Muscle layer of colon (tissue), 2 donors: Measurements from ENCODE around the gene TAS2R50.

Experiments
- H3K27ac ChIP-seq: one replicate; pipeline ENCODE4 v1.7.0; 2013; ENCODE audit warnings: low read depth, mild to moderate bottlenecking, low read length, moderate library complexity
- H3K27me3 ChIP-seq, 2 donors: one replicate each; pipeline ENCODE4 v1.7.0; 2013; ENCODE audit warnings: low read length in 2 of 2, mild to moderate bottlenecking in 2 of 2; ENCODE audit not compliant: insufficient read depth in 2 of 2, control insufficient read depth in 1 of 2
- H3K36me3 ChIP-seq: one replicate; pipeline ENCODE4 v1.7.0; 2013; ENCODE audit warnings: mild to moderate bottlenecking, low read length; ENCODE audit not compliant: insufficient read depth
- H3K4me1 ChIP-seq: one replicate; pipeline ENCODE4 v1.7.0; 2013; ENCODE audit warnings: mild to moderate bottlenecking, low read length; ENCODE audit not compliant: insufficient read depth
- H3K4me3 ChIP-seq, 2 donors: one replicate each; pipeline ENCODE4 v1.7.0; 2013; ENCODE audit warnings: low read length in 2 of 2, low read depth in 1 of 2, mild to moderate bottlenecking in 1 of 2, moderate library complexity in 1 of 2
- H3K9ac ChIP-seq: one replicate; pipeline ENCODE4 v1.7.0; 2013; ENCODE audit warnings: low read length
- H3K9me3 ChIP-seq: one replicate; pipeline ENCODE4 v1.7.0; 2013; ENCODE audit warnings: mild to moderate bottlenecking, low read length
- donor health status: abdominal sarcoma.
- donor health status: Adenocarcinoma of cecum.

TAS2R50 gene

DNA sequence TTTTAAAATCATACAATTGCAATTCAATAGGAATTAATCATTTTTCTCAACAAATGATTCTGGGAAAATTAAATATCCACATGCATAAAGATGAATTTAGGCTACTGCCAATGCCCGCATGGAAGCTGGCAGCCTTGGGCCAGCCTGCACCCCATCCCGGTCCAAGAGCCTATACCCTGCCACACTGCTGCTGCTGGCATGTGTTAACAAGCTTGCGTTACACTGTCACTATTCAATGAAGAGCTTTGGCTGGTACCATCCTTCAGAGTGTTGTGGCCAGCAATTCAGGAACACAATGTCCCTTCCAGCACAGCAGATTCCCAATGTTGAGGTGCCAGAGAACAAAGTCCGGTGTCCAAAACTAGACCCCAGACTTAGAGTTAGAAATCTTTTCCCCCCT is 34.1 kb downstream of the TAS2R50 start:
- Histone ChIP-seq H3K9ac (no peak overlapping the region), H3K36me3 (no peaks in the 10 kb centered on the region), H3K27me3 (no peaks in the 10 kb centered on the region), H3K9me3 (no peaks in the 10 kb centered on the region), H3K27ac (no peak overlapping the region), H3K4me3 (no peak overlapping the region), H3K4me1 (no peaks in the 10 kb centered on the region)

GRCh38 chr12:10943167-10943566 is 43.5 kb downstream of the TAS2R50 start:
- Histone ChIP-seq H3K4me1 (no peaks in the 10 kb centered on the region), H3K4me3 (no peak overlapping the region), H3K36me3 (no peaks in the 10 kb centered on the region), H3K27ac (no peak overlapping the region), H3K9me3 (no peaks in the 10 kb centered on the region), H3K27me3 (no peaks in the 10 kb centered on the region), H3K9ac (no peak overlapping the region)

DNA sequence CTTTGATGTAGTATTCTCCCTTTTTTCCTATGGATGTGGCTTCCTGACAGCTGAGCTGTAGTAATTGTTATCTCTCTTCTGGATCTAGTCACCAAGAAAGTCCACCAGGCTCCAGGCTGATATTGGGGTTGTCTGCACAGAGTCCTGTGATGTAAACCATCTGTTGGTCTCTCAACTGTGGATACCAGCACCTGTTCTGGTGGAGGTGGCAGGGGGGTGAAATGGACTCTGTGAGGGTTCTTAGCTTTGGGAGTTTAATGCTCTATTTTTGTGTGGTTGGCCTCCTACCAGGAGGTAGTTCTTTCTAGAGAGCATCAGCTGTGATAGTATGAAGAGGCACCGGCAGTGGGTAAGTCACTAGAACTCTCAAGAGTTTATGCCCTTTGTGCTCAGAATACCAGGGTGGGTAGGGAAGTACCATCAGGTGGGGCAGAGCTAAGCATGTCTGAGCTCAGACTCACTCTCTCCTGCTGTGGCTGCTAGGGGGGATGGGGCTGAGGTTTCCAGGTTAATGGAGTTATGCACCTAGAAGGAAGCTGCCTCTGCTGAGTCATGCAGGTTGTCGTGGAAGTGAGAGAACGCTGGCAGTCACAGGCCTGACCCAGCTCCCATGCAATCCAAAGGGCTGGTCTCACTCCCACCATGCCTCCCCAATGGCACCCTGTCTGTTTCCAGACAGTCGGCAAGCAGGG is 44.6 kb downstream of the TAS2R50 start:
- Histone ChIP-seq H3K36me3 (no peaks in the 10 kb centered on the region), H3K27me3 (no peaks in the 10 kb centered on the region), H3K4me3 (no peak overlapping the region), H3K9ac (no peak overlapping the region), H3K4me1 (no peaks in the 10 kb centered on the region), H3K9me3 (no peaks in the 10 kb centered on the region), H3K27ac (no peak overlapping the region)

DNA sequence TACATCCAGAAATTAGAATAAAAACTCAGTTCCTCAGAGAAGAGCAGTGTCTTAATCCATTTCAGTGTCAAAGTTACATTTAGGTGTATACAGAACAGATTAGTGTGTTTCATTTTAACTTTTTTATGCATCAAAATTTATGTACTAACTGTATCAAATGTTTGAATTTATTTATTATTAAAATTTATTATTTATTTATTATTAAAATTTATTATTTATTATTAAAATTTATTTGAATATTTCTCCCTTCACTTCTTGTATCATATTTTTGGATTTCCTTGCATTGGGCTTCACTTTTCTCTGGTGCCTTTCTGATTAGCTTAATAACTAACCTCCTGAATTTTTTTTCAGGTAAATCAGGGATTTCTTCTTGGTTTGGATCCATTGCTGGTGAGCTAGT is 45.3 kb downstream of the TAS2R50 start:
- Histone ChIP-seq H3K9ac (no peak overlapping the region), H3K9me3 (no peaks in the 10 kb centered on the region), H3K4me3 (no peak overlapping the region), H3K27ac (no peak overlapping the region), H3K36me3 (no peaks in the 10 kb centered on the region), H3K4me1 (no peaks in the 10 kb centered on the region), H3K27me3 (no peaks in the 10 kb centered on the region)

DNA sequence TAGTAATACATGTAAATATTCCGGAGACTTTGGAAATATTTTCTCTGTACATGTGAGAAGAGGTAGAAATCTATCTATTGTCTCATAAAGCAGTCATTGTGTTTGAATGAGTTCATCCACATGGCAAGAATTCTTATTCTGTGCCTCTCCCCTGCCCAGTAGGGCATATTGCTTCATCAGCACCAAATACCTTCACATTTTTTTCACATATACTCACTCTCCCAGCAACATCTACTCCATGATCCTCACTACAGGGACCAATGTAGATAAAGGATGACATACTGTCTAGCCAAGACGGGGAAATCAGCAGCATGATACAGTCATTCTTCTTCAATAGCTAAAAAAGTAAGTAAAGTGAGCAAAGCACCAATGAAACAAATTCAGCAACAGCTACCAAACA is 46.3 kb downstream of the TAS2R50 start:
- no peak overlapping the region for H3K27ac ChIP-seq
- H3K27me3 ChIP-seq: no peaks in the 10 kb centered on the region
- no peaks in the 10 kb centered on the region for H3K36me3 ChIP-seq
- H3K9me3 ChIP-seq: no peaks in the 10 kb centered on the region
- no peak overlapping the region for H3K9ac ChIP-seq
- H3K4me1 ChIP-seq: no peaks in the 10 kb centered on the region
- H3K4me3 ChIP-seq: no peak overlapping the region

- Histone ChIP-seq H3K9ac (no peak within 1 kb of the TSS), H3K9me3 (no peaks in the 10 kb centered on the region), H3K27ac (no peak within 1 kb of the TSS), H3K36me3 (no peaks in the 10 kb centered on the region), H3K4me3 (no peak within 1 kb of the TSS), H3K27me3 (no peaks in the 10 kb centered on the region), H3K4me1 (no peaks in the 10 kb centered on the region)
Observed at GRCh38 chr12:10939163-10939562, 47.5 kb downstream of the TAS2R50 start, which contains the start of gene TAS2R14. TSS of gene TAS2R14 (minus strand) at chr12:10939263. CDS start at chr12:10939207, 56 bp downstream.

- Histone ChIP-seq H3K4me3 (no peak overlapping the region), H3K4me1 (no peaks in the 10 kb centered on the region), H3K27me3 (no peaks in the 10 kb centered on the region), H3K9ac (no peak overlapping the region), H3K9me3 (no peaks in the 10 kb centered on the region), H3K36me3 (no peaks in the 10 kb centered on the region), H3K27ac (no peak overlapping the region)
Observed at GRCh38 chr12:10936506-10936905, 50.2 kb downstream of the TAS2R50 start.
